K562 (cell line): ENCODE data around the gene TMED8. TPM values are rescaled to one million over a fixed set of nuclear protein-coding genes. Genes with fewer than 3 reads are reported as not detected.

Experiments
- ATAC-seq: fragments of 200-7000 bp; cut with Tn5 transposase; 3 replicates; pipeline ENCODE4 v1.9.1; 2020; ENCODE audit warnings: moderate library complexity
- BruUV-seq: library from RNA; stranded (reverse); fragments of 400-500 nt; replicated peaks from 2 replicates; lab custom pipeline; 2021; lab: Mats Ljungman, UMichigan
- CTCF ChIA-PET: fragments of 300-600 bp; formaldehyde crosslinking; extraction: SDS; loops from one replicate; lab custom pipeline; 2021; ENCODE audit warnings: low intra/inter-chr PET ratio; lab: Yijun Ruan, JAX
- POLR2A ChIA-PET: fragments of 300-600, 350-650 bp; sonication (Branson Sonifier 250); formaldehyde crosslinking; extraction: SDS; loops from one replicate; lab custom pipeline; 2021; ENCODE audit warnings: antibody characterized with exemption, inconsistent platforms; lab: Yijun Ruan, JAX
- DNase-seq, 4 experiments: peaks; one replicate each; pipeline versions ENCODE4 v3.0.0 to v3.0.0-alpha.2; 2011 to 2018; ENCODE audit warnings: low spot score in 3 of 4, mixed read lengths in 3 of 4; ENCODE audit errors: extremely low read depth in 1 of 4
- FAIRE-seq: peaks from 2 replicates; lab custom pipeline; 2011; peaks lifted over from hg19 to GRCh38; lab: Jason Lieb, UNC
- H2AFZ ChIP-seq: 2 replicates; pipeline ENCODE4 v1.6.0; 2011; ENCODE audit warnings: low read depth, low read length, control low read depth, inconsistent platforms
- H3K27ac ChIP-seq: fragments of 200-600 bp; 3 replicates; pipeline ENCODE4 v1.8.0; 2011; ENCODE audit warnings: low read depth, mild to moderate bottlenecking, control low read depth, inconsistent platforms, low read length, moderate library complexity, mixed read lengths; ENCODE audit errors: extremely low read depth
- H3K27me3 ChIP-seq, 2 experiments: fragments of 300-600 bp in 1 of 2; 2 replicates in 1 of 2; 3 replicates in 1 of 2; pipeline versions ENCODE4 v1.6.0 to v1.8.0; 2011; ENCODE audit warnings: inconsistent platforms in 2 of 2, low read length in 2 of 2, mild to moderate bottlenecking in 1 of 2, mixed read lengths in 1 of 2, moderate library complexity in 1 of 2; ENCODE audit not compliant: control insufficient read depth in 2 of 2, insufficient read depth in 2 of 2
- H3K36me3 ChIP-seq: fragments of 300-600 bp; 3 replicates; pipeline ENCODE4 v1.8.0; 2011; ENCODE audit warnings: mild to moderate bottlenecking, low read length, inconsistent platforms; ENCODE audit not compliant: control insufficient read depth, insufficient read depth
- H3K4me1 ChIP-seq, 2 experiments: fragments of 200-600 bp in 1 of 2; replicated peaks in 1 of 2; 2 replicates in 1 of 2; 3 replicates in 1 of 2; pipeline versions ENCODE4 v1.5.1 to v1.8.0; 2011; ENCODE audit warnings: inconsistent platforms in 2 of 2, low read length in 2 of 2, mild to moderate bottlenecking in 1 of 2, mixed read lengths in 1 of 2, moderate library complexity in 1 of 2; ENCODE audit not compliant: control insufficient read depth in 2 of 2, insufficient read depth in 2 of 2
- H3K4me2 ChIP-seq: 2 replicates; pipeline ENCODE4 v1.6.1; 2011; ENCODE audit warnings: low read length, control low read depth, inconsistent platforms, mixed read lengths; ENCODE audit not compliant: insufficient read depth
- H3K4me3 ChIP-seq: fragments of 200-600 bp; sonication (generic), shearing (Covaris generic); 2 replicates; pipeline ENCODE4 v1.5.1; 2016; ENCODE audit warnings: control low read depth, inconsistent platforms
- H3K79me2 ChIP-seq: fragments of 200-600 bp; 3 replicates; pipeline ENCODE4 v1.8.0; 2011; ENCODE audit warnings: low read length, inconsistent platforms; ENCODE audit not compliant: control insufficient read depth, insufficient read depth
- H3K9ac ChIP-seq, 2 experiments: 2 replicates each; pipeline versions ENCODE4 v1.6.0 to v1.6.1; 2011; ENCODE audit warnings: low read depth in 2 of 2, low read length in 2 of 2, control low read depth in 1 of 2, inconsistent platforms in 1 of 2, mild to moderate bottlenecking in 1 of 2, mixed read lengths in 1 of 2; ENCODE audit not compliant: insufficient read depth in 1 of 2
- H3K9me1 ChIP-seq: one replicate; pipeline ENCODE4 v1.6.0; 2011; ENCODE audit warnings: inconsistent platforms, mild to moderate bottlenecking, low read length, moderate library complexity; ENCODE audit not compliant: control insufficient read depth, insufficient read depth
- H3K9me3 ChIP-seq: replicated peaks from 2 replicates; pipeline ENCODE4 v1.5.1; 2011; ENCODE audit warnings: low read depth, low read length, inconsistent platforms; ENCODE audit not compliant: control insufficient read depth, insufficient read depth
- H4K20me1 ChIP-seq: replicated peaks from 2 replicates; pipeline ENCODE4 v1.6.1; 2011; ENCODE audit warnings: low read length, inconsistent platforms, mixed read lengths; ENCODE audit not compliant: control insufficient read depth, insufficient read depth
- CGGBP1 ChIP-seq: fragments of 250-450 bp; sonication (Bioruptor Pico); IDR thresholded peaks from 2 replicates; pipeline ENCODE4 v1.9.0; 2021; ENCODE audit warnings: mild to moderate bottlenecking
- FIP1L1 ChIP-seq: fragments of 200-400 bp; formaldehyde crosslinking; IDR thresholded peaks from 2 replicates; pipeline ENCODE4 v1.6.1; 2018; ENCODE audit warnings: mild to moderate bottlenecking, low read depth, low read length; ENCODE audit not compliant: poor library complexity, severe bottlenecking
- NRF1 ChIP-seq, 2 experiments: fragments of 450-650 bp; IDR thresholded peaks in 1 of 2; conservative IDR thresholded peaks in 1 of 2; 2 replicates each; pipeline ENCODE4 v1.6.1; 2014; ENCODE audit warnings: mild to moderate bottlenecking in 2 of 2
- PATZ1 ChIP-seq: fragments of 250-450 bp; sonication (Bioruptor Pico); IDR thresholded peaks from 2 replicates; pipeline ENCODE4 v1.5.0; 2020; ENCODE audit warnings: mild to moderate bottlenecking, borderline replicate concordance
- POLR2G ChIP-seq: fragments of 200-400 bp; formaldehyde crosslinking; IDR thresholded peaks from 2 replicates; pipeline ENCODE4 v1.6.1; 2017; ENCODE audit warnings: low read depth, mild to moderate bottlenecking, antibody characterized with exemption, low read length, moderate library complexity
- RNF2 ChIP-seq: sonication (generic); IDR thresholded peaks from 2 replicates; pipeline ENCODE4 v1.6.1; 2016
- SAFB2 ChIP-seq: fragments of 200-400 bp; formaldehyde crosslinking; IDR thresholded peaks from 2 replicates; pipeline ENCODE4 v1.6.1; 2018; ENCODE audit warnings: borderline replicate concordance, low read length, low read depth, moderate library complexity; ENCODE audit not compliant: severe bottlenecking
- THRAP3 ChIP-seq: fragments of 450-650 bp; IDR thresholded peaks from 2 replicates; pipeline ENCODE4 v1.6.1; 2016; ENCODE audit warnings: mild to moderate bottlenecking, inconsistent platforms, borderline replicate concordance
- WGBS: fragments of 100-300 bp; shearing (Covaris generic); methylation state at CpG from one replicate; pipeline ENCODE4 v1.1.6; 2016; ENCODE audit warnings: low coverage, mixed read lengths; ENCODE audit not compliant: insufficient coverage; ENCODE audit errors: missing lambda C conversion rate; 5-methylcytosine and 5-hydroxymethylcytosine counted together
- in situ Hi-C: fragments of 300-500 bp; cut with MboI; formaldehyde crosslinking; loops from 4 replicates; pipeline ENCODE4 v1.15.0; 2018; ENCODE audit warnings: inconsistent platforms, mixed read lengths
- intact Hi-C: fragments of 100-400 bp; cut with micrococcal nuclease; formaldehyde crosslinking; loops from 2 replicates; pipeline ENCODE4 v1.14.2; 2022
- polyA plus RNA-seq, 8 experiments: library from polyadenylated mRNA; depleted of rRNA in 4 of 8; stranded (reverse) in 5 of 8; unstranded in 3 of 8; fragments of >200 nt; fragmentation: Nextera tagmentation in 2 of 8; fragmentation: Illumina TruSeq in 1 of 8; extraction: Ambion mirVana in 2 of 8; extraction: Trizol in 1 of 8; gene quantifications; 2 replicates each; pipeline versions ENCODE4 v1.2.1 to v1.2.3, GENCODE V29; 2011 to 2014; ENCODE audit warnings: inconsistent platforms in 1 of 8, missing spikeins in 1 of 8
- total RNA-seq, 7 experiments: library from RNA; depleted of rRNA in 6 of 7; stranded (reverse); fragments of >200 nt in 6 of 7; fragmentation: Illumina TruSeq in 2 of 7; extraction: Trizol in 2 of 7; gene quantifications; 2 replicates each; pipeline versions ENCODE4 v1.2.1 to v1.2.3, GENCODE V29; 2011 to 2021; ENCODE audit warnings: low replicate concordance in 1 of 7

The TMED8 gene
- total and polyA plus RNA-seq, 9 of the 15 experiments (the other 6 are each of a cell fraction or from before 2014, with no cell fraction given): 3.3 to 17.4 (median 12.0) TPM

GRCh38 chr14:77424862-77425261, 48.0 kb upstream of the TMED8 start:
- in situ Hi-C loops: no loop called here
- FAIRE-seq: no peak
- CTCF ChIA-PET: no interaction called here

More at GRCh38 chr14:77424862-77425261, 48.0 kb upstream of the TMED8 start:
- Histone ChIP-seq H3K27me3 (no peaks in the 10 kb centered on the region), H2AFZ (no peak overlapping the region), H3K36me3 (peaks cover 37% of the 10 kb centered on the region; the same call in 2 of the 3 replicates), H3K27ac (no peak overlapping the region), H3K9ac (no peak overlapping the region), H3K9me3 (no peaks in the 10 kb centered on the region), H3K4me3 (no peak overlapping the region), H3K4me1 (no peaks in the 10 kb centered on the region), H3K4me2 (no peak overlapping the region), H3K79me2 (no peaks in the 10 kb centered on the region), H4K20me1 (no peaks in the 10 kb centered on the region), H3K9me1 (no peaks in the 10 kb centered on the region)
- DNase-seq (no peak), ATAC-seq (no peak)
- intact Hi-C loops: no loop called here
- no TSS peak for BruUV-seq
- 62% methylated on average over 3 of the region's 3 CpGs for WGBS
- POLR2A ChIA-PET: interaction anchor here (1.2 kb wide), 1 partner anchor 18 kb away, joined by 3 read pairs; no protein-coding TSS in a partner anchor
- TF ChIP-seq THRAP3 (no peak), CGGBP1 (CRISPR knock-in tag) (no peak), FIP1L1 (no peak), POLR2G (no peak), SAFB2 (no peak), PATZ1 (CRISPR knock-in tag) (no peak), NRF1 (conservative IDR thresholded peaks at IDR 0.05 in 1 of 2, IDR thresholded peaks at IDR 0.05 in 1 of 2) (no peak), RNF2 (no peak)
